ENCODE measurements around the gene STS.

Gene STS

GRCh38 chrX:7149411-7149810 lies 1.9 kb downstream of the STS start:
- TF ChIP-seq CTCF (IDR thresholded peaks at IDR 0.05; ENCODE audit: low read depth, low read length, poor library complexity, severe bottlenecking) = no peak
- no peak for TF ChIP-seq EZH2phosphoT487 (IDR thresholded peaks at IDR 0.05; ENCODE audit: borderline replicate concordance, low read length)
- Histone ChIP-seq H3K4me2 (ENCODE audit: low read length) (peak overlapping the region; percentile 86), H3K4me1 (ENCODE audit: control insufficient read depth, low read length) (peaks cover 35% of the 10 kb centered on the region), H3K36me3 (ENCODE audit: control insufficient read depth, low read length) (peaks cover 12% of the 10 kb centered on the region), H3K9me3 (ENCODE audit: control insufficient read depth, insufficient read depth, low read length) (no peaks in the 10 kb centered on the region), H3K27me3 (ENCODE audit: control insufficient read depth, low read length) (no peaks in the 10 kb centered on the region), H4K20me1 (ENCODE audit: control insufficient read depth, insufficient read depth, low read depth, low read length) (no peaks in the 10 kb centered on the region), H3K27ac (ENCODE audit: low read depth, low read length) (no peak overlapping the region), H3K4me3 (ENCODE audit: low read length) (no peak overlapping the region; the same call in 1 of the 2 replicates), H3F3A (ENCODE audit: control insufficient read depth, insufficient read depth) (no peaks in the 10 kb centered on the region), H3K9me2 (replicated peaks; ENCODE audit: control insufficient read depth, low read length) (no peaks in the 10 kb centered on the region), H3K79me2 (ENCODE audit: control insufficient read depth, low read length) (peaks cover 50% of the 10 kb centered on the region)

- H3F3A ChIP-seq (ENCODE audit: control insufficient read depth, insufficient read depth) = no peaks in the 10 kb centered on the region
- no peaks in the 10 kb centered on the region for H3K9me3 ChIP-seq (ENCODE audit: control insufficient read depth, insufficient read depth, low read length)
- H3K4me2 ChIP-seq (ENCODE audit: low read length) = no peak overlapping the region
- peaks cover 17% of the 10 kb centered on the region for H3K79me2 ChIP-seq (ENCODE audit: control insufficient read depth, low read length)
- peaks cover 17% of the 10 kb centered on the region for H3K4me1 ChIP-seq (ENCODE audit: control insufficient read depth, low read length)
- no peaks in the 10 kb centered on the region for H3K36me3 ChIP-seq (ENCODE audit: control insufficient read depth, low read length)
- no peaks in the 10 kb centered on the region for H3K9me2 ChIP-seq (replicated peaks; ENCODE audit: control insufficient read depth, low read length)
- H4K20me1 ChIP-seq (ENCODE audit: control insufficient read depth, insufficient read depth, low read depth, low read length) = no peaks in the 10 kb centered on the region
- no peaks in the 10 kb centered on the region for H3K27me3 ChIP-seq (ENCODE audit: control insufficient read depth, low read length)
- TF ChIP-seq EZH2phosphoT487 (IDR thresholded peaks at IDR 0.05; ENCODE audit: borderline replicate concordance, low read length) (no peak), CTCF (IDR thresholded peaks at IDR 0.05; ENCODE audit: low read depth, low read length, poor library complexity, severe bottlenecking) (no peak)
- no peak overlapping the region for H3K4me3 ChIP-seq (ENCODE audit: low read length)
- no peak overlapping the region for H3K27ac ChIP-seq (ENCODE audit: low read depth, low read length)
Measured at GRCh38 chrX:7153231-7153630, 5.7 kb downstream of the STS start.

- Histone ChIP-seq H3K4me3 (ENCODE audit: low read length) (no peak overlapping the region), H3K27ac (ENCODE audit: low read depth, low read length) (no peak overlapping the region), H3K4me2 (ENCODE audit: low read length) (no peak overlapping the region), H3K9me3 (ENCODE audit: control insufficient read depth, insufficient read depth, low read length) (no peaks in the 10 kb centered on the region), H3F3A (ENCODE audit: control insufficient read depth, insufficient read depth) (no peaks in the 10 kb centered on the region), H4K20me1 (ENCODE audit: control insufficient read depth, insufficient read depth, low read depth, low read length) (no peaks in the 10 kb centered on the region), H3K36me3 (ENCODE audit: control insufficient read depth, low read length) (no peaks in the 10 kb centered on the region), H3K4me1 (ENCODE audit: control insufficient read depth, low read length) (peaks cover 11% of the 10 kb centered on the region), H3K79me2 (ENCODE audit: control insufficient read depth, low read length) (peaks cover 8% of the 10 kb centered on the region), H3K9me2 (replicated peaks; ENCODE audit: control insufficient read depth, low read length) (no peaks in the 10 kb centered on the region), H3K27me3 (ENCODE audit: control insufficient read depth, low read length) (no peaks in the 10 kb centered on the region)
- no peak for TF ChIP-seq EZH2phosphoT487 (IDR thresholded peaks at IDR 0.05; ENCODE audit: borderline replicate concordance, low read length)
- no peak for TF ChIP-seq CTCF (IDR thresholded peaks at IDR 0.05; ENCODE audit: low read depth, low read length, poor library complexity, severe bottlenecking)
Measured at GRCh38 chrX:7154041-7154597, 6.6 kb downstream of the STS start.

All from DOHH2 (cell line).